Measurements from ENCODE around the gene HNRNPK.

HNRNPK gene

DNA sequence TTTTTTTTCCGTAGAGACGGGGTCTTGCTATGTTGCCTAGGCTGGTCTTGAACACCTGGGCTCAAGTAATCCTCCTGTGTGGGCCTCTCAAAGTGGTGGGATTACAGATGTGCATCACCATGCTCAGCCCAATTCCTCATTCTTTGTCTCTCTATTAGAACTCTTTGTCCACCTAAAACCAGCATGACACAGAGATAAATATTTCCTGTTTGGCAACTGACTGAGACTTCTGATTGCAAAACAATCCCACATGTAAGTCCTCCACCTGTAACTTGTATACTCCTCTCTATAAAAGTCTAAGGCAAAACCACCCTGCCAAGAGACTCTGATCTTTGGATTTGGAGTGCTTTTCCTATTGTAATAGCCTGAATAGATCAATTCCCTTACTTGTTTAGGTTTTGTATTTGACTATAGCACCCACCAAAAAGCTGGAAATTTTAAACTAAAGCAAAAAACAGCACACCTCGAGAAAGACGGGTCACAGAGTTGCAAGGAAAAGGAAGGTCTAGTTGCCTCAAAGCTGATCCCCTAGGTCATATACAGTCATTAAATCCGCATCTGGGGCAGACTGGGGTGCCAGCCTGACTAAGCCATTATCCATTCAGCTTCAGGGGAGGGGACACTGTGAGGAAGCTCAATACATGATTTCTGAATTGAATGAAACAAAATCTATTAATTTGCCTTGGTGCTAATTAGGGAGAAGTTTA, 45.3 kb downstream of the HNRNPK start:
- DNase-seq (ENCODE audit: low spot score) (no peak), FAIRE-seq (no peak)

DNA sequence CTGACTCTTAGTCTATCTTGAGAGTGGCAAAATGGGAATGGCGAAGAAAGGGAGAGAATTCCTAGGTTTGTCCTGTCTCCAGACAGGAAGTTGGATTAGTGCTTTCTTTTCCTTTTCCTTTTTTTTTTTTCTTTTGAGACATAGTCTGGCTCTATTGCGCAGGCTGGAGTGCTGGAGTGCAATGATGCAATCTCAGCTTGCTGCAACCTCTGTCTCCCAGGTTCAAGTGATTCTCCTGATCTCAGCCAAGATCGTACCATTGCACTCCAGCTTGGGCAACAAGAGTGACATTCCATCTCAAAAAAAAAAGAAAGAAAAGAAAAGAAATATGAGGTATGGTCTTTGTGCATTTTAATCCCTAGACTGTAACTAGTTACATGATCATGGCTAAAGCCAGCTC, 46.2 kb downstream of the HNRNPK start:
- DNase-seq (ENCODE audit: low spot score) (no peak), FAIRE-seq (no peak)

DNA sequence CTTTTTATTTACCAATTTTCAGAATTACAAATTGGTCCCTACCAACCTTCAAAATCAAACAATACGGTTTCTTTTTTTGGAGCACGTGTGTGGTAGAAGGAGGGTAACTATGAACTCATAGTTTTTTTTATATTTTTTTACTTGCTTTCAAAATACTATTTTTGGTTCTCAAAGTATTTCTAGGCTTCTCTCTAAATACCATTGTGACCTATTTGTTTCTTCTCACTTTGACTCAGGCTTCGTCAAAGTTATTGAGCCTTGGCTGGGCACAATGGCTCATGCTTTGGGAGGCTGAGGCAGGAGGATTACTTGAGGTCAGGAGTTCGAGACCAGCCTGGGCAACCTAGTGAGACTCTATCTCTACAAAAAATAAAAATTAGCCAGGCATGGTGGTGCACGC, 47.2 kb downstream of the HNRNPK start:
- no peak for FAIRE-seq
- DNase-seq (ENCODE audit: low spot score) = no peak

DNA sequence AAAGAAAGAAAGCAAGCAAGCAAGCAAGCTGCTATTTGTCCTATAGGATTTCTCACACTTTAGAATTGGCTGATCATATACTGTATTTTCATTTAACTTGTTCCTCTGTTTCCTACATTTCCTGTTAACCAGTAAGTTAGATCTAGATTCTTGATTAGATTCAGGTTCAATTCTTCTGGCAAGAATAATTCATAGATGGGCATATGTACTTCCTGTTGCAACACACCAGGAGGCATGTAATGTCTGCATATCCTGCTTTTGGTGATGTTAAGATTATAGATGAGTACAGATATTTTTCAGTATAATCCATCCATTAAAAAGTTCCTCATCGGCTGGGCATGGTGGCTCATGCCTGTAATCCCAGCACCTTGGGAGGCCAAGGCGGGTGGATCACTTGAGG, 48.0 kb downstream of the HNRNPK start:
- no peak for DNase-seq (ENCODE audit: low spot score)
- no peak for FAIRE-seq

DNA sequence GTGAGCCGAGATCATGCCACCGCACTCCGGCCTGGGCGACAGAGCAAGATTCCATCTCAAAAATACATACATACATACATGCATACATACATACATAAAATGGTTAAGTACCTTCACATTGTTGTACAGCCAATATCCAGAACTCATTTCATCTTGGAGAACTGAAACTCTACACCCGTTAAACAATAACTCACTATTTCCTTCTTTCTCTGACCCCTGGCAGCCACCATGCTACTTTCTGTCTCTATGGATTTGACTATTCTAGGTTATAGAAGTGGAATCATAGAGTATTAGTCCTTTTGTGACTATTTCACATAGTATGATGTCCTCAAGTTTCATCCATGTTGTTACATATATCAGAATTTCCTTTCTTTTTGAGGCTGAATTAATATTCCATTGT, 49.1 kb downstream of the HNRNPK start:
- FAIRE-seq (no peak), DNase-seq (ENCODE audit: low spot score) (no peak)

DNA sequence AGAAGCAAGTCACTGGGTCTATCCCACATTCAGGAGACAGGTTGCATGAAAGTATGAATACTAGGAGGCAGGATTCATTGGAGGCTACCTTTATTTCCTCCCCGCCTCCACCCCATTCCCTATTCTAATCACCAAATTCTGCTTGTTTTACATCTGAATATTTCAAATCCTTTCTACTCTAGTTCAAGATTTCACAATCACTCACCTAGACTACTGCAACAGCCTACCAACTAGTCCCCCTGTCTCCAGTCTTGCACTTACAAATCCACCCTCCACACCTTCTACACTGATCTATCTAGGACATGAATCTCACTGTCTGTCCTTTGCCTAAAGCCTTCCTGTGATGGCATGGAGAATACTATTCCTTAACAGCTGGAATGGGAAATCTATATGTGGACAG, 52.4 kb downstream of the HNRNPK start:
- FAIRE-seq (no peak), DNase-seq (ENCODE audit: low spot score) (no peak)

DNA sequence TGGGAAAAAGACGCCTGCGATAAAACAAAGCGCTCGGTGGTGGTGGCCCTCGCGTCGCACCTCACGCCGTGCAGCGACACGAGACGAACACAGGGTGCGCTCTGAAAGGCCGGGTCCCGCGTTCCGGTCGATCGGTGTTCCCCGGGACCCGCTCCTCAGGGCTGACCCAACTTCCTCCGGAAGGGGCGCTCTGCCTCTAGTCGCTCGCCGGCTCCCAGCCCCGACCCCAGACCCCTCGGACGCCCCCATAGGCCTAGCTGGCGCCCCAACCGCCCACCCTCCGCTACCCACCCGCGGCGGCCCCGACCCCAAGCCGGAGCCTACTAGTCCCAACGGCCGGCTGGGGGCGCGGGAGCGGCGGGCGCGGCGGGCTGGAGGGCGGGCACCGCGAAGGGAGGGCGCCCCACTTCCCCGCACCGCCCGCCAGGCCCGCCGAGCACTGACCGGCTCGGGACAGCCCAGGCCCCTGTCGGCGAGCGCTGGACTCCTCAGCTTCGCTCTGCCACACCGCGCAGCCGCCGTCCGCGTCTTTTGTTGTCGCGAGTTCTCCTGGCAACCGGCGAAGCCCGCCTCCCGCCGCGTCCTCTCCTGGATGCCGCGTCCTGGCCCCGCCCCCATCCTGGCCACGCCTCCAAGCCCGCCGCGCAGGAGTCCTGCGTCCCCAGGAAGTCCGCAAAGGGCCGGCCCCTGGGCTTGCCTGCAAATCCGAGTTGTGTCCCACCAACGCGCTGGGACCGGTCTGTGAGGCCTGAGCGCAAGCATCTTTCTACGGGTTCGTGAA, 58.9 kb downstream of the HNRNPK start, which contains the start of gene KIF27:
Gene KIF27, minus strand, starts transcription at position 506 of the 781 bp plus-strand sequence. CDS start 5,841 bp downstream, outside the sequence.
- FAIRE-seq (peak; percentile 75), DNase-seq (ENCODE audit: low spot score) (peak; percentile 94)

DNA sequence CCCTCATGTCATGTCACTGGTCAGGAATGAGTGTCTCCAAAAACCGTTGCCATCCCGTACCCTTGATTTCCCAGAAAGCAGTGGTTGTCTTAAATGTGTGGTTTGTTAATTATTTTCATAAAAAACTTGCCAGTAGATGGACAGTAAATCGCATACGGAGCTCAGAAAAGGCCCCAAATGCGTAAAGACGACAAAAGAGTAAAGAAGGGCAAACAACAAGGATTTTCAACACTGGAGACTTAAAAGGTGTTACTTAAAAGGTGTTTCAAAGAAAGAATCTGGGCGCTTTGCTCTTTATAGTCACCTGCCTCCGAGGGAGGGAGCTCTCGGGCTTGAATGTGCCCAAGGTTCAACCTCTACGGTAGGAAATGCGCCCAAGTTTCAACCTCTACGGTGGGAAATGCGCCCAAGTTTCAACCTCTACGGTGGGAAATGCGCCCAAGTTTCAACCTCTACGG, 59.5 kb downstream of the HNRNPK start:
- FAIRE-seq = no peak
- DNase-seq (ENCODE audit: low spot score) = peak; percentile 52

DNA sequence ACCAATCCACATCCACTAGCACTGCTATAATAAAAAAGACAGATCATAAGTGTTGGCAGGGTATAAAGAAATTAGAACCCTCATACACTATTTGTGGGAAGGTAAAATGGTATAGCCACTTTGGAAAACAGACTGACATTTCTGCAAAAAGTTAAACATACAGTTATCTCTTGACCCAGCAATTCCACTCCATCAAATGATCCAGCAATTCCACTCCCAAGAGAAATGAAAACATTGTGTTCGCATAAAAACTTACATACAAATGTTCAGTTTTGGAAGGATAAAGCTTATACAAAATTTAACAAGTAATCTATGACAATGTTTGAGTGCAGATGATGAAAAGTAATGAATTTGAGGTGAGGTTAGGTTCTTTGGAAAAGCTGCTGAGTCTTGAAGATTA, 60.9 kb downstream of the HNRNPK start:
- no peak for FAIRE-seq
- no peak for DNase-seq (ENCODE audit: low spot score)
